Eye (tissue), 1 donor: ENCODE data around the gene TBL1XR1.

Experiments used
- DNase-seq: peaks from one replicate; pipeline ENCODE4 v3.0.0-alpha.2; 2015

Gene TBL1XR1

DNA sequence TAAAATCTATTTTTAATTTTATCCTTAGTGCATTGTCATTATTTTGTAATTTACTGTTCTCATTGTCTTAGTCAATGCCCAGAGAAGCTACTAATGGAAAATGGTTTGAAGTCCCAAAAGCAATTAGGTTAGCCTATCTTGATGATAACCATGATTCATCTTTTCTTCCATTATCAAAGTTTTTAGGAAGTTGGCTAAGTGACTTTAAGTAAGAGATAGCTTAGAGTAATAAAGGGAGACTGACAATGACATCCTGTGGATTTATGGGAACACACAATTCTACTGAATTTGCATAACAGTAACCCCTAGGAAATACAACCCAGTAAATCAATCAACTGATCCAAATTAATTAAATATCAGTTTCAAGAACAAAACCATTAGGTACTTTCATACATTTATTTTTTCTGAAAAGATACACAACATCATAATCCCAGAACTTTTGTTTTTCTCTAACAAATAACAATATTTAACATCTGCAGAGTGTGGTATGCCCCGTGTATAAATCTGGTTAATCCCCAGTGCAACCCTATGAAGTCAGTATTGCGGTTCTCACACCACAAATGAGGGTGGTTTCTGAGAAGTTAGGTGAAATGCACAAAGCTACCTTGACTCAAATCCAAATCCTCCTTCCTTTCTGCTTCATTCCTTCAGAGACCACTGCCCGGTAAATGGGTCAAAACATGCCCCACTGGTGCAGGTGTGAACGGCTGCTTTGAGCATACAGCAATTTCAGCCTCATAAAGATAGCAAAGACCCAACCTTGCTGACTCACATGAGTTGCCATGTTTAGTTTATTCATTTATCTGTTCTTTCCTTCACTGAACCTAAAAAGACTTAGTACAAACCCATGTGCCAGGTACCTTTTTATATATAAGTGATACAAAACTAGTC is 202.1 kb downstream of the TBL1XR1 start:
- DNase-seq = no peak

DNA sequence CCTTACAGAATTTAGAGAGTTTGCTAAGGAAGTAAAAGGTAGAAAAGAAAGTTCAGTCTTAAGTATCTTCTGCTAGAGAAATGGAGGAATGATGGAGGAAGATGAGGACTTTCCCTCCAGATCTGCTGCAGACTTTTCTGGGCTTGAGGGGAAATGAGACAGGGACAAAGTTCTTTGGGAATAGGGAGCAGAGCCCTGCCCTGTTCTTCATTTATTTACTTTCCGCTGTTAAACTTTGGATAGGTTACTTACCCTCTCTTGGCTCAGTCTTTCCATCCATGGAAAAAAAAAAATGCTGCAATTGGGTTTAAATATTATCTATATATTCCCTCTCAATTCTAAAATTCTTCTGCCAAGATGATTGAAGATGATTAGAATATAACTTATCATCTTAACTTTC is 202.9 kb downstream of the TBL1XR1 start:
- DNase-seq = no peak

DNA sequence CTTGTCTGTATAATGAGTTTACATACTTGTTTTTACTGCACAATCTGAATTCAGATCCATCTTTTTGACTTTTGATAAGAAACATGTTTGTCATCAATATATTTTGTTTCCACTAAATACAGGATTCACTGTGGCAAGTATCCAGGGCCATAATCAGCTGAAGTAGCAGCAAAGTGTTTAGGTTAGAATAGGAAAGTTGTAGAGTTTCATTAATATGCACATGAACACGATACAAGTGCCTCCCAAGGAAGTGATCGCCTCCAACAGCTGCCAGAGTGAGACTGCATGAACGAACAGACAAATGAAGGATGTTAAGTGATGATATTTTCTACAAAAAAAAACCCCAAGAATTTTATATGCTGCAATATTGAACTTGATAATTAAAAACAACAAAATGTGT is 204.3 kb downstream of the TBL1XR1 start:
- no peak for DNase-seq

DNA sequence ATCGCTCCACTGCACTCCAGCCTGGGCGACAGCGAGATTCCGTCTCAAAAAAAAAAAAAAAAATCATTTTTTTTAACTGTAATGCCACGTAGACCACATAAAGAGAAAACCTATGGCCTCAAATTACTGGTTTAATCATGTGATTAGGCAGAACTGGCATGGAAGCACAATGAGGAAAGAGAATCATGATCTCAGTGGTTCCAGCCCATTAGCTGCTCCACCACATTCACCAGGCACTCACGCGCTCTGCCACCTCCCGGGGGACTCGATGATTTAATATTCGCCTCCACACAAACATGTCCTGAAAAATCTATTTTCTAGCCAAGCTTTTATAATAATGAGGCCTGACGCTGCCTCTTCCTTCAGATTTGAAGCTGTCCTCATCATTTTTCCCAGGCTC is 204.7 kb downstream of the TBL1XR1 start:
- DNase-seq = no peak

DNA sequence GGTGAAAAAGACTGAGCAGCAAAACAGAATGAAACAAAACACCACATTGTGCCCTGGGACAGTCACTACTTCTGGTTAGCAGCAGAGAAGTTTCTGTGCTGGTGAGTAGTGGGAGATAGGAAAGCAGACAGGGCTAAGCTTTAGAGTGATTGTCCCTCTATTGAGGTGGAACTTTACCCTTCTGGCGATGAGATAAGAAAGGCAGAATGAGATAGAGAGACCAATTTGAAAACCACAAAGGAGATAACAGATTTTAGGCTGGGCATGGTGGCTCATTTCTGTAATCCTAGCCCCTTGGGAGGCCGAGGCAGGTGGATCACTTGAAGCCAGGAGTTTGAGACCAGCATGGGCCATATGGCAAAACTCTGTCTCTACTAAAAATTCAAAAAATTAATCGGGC is 208.5 kb downstream of the TBL1XR1 start:
- DNase-seq = no peak

DNA sequence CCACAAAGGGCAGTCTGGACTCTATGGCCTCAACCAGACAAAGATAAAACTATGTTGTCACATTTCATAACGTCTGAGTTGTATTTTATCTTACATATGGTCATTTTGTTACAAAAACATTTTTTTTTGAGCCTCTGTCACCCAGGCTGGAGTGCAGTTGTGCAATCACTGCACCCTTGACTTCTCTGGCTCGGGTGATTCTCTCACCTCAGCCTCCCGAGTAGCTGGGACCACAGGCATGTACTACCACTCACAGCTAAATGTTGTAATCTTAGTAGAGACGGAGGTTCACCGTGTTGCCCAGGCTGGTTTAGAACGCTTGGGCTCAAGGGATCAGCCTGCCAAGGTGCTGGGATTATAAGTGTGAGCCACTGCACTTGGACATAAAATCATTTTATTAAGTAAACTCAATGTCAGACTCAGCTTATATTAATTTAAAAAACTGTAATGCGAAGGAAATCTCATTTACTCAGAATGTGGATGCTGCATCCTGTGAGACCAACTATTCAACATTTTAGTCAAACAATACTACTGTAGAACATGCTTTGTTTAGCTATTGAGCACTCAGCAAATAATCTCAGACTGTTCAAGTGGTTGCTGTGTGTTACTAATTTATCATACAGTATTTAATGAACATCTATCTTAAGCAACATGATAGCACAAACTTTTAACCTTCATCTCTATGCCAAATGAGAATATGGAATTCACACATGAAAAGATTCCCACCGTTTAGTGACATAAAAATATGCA is 209.2 kb downstream of the TBL1XR1 start:
- DNase-seq = no peak

DNA sequence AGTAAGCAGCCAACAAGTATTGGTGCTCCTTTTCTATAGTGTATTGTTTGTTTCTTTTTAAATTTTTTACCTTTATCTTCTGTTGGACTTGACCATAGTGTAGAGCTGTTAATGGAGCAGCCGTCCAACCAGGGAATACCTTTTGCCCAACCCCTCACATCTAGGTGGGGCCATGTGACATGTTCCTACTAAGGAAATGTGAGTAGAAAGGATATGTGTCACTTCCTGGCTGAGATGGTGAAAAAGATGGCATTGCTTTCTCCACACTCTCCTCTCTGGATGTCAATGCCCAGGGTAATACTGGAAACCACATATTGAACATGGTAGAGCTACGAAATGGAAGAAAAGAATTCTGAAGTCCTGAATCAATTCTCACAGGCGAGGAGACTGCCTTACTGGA is 218.8 kb downstream of the TBL1XR1 start:
- DNase-seq = no peak

DNA sequence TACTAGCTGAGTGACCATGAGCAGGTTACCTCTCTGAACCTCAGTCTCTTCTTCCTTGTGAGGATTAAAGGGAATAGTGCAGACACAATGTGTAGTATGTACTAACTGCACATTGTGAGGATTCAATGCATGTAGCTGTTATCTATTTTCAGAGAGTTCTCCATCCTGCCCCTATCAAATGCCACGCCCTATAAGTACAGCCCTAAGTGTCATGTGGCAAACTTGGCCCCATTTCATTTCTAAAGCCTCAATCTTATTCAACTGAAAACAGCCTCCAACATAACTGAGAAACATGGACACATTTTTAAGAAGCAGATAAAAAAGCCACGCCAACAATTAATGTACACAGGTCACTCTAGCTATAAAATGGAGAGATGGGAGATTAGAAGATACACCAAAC is 220.0 kb downstream of the TBL1XR1 start:
- DNase-seq = no peak

DNA sequence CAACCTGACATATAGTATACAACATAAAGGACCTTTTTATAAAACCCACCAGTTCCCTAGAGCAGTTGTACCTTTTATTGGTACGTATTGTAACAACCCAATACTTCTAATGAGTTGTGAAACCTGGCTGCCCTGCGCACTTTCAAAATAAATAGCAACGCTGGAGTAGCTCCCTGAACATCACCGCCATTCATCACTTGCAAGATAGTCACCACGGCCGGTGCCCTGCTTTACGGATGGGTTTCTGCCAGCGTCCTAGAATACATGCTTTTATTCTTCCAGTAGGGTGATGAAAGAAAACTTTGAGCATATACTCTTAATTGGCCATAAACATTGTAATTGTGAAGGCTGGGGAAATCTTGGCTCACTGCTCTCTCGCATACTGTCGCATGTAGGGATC is 220.7 kb downstream of the TBL1XR1 start:
- DNase-seq = no peak

DNA sequence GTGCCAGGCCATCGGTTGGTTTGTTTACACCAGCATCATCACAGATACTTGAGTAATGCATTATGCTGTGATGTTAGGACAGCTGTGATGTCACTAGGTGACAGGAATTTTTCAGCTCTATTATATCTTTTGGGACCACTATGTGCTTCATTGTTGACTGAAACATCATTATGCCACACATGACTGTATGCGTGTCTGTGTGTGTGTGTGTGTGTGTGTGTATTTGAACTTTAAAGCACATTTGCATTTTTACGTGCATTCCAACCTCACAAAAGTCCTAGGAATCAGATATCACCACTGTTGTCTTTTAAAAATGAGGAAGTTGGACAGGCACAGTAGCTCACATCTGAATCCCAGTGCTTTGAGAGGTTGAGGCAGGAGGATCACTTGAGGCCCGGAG is 223.0 kb downstream of the TBL1XR1 start:
- no peak for DNase-seq

DNA sequence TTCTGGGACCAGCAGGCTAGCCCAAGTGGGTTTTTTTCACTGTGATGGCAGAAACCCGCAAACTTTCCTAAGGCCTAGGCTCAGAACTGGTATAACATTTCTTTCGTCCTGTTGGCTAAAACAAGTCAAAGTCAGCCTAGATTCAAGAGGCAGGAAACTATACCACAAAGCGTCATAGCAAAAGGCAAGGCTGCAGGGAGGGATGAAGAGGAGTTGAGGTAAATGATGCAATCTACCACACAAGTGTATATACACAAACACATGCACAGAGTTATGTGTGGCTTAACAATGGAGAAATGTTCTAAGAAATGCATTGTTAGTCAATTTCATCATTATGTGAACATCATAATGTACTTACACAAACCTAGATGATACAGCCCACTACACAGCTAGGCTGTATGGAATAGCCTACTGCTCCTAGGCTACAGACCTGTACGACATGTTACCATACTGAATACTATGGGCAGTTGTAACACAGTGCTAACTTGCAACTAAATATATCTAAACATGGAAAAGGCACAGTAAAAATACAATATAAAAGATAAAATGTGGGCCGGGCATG is 225.6 kb downstream of the TBL1XR1 start:
- DNase-seq = no peak

DNA sequence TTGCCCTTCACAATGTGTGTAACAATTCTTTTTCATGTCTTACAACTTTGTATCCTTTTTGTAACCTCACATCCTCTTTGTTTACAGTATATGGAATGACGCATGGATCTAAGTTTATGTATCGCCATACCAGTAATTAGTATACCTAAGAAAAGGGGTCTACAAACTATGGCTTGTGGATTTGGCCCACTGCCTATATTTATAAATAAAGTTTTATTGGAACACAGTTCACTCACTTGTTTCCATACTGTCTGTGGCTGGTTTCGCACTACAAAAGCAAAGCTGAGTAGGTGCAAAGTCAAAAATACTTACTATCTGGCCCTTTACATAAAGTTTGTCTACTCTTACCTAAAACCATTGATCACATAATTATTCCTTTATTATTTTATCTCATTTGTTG is 226.5 kb downstream of the TBL1XR1 start:
- no peak for DNase-seq

DNA sequence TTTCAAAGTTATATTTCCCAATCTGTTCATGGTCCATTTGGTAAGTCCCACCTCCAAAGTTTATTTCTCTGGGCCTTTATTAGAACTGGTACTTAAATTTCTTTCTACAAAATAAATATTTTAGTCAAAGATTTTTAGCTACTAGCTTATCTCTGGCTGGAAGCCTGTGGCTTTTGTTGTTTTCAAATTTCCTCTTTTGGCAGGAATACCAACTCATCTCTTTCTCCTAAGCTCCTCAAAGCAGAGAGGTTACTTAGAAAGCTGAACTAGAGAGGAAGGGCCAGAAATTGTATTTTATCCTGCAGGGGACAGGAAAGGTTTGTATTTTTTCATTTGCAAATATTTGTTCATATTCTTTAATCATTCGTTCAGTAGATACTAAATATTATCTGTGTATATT is 227.8 kb downstream of the TBL1XR1 start:
- no peak for DNase-seq
